HG02938 (cell line): ENCODE data around the gene DMBT1.

Source experiments
- ATAC-seq: cut with Tn5 transposase; IDR thresholded peaks from one replicate; pipeline ENCODE4 v1.9.1; 2021; ENCODE audit warnings: mild to moderate bottlenecking, moderate library complexity; ENCODE audit not compliant: unreplicated experiment

Gene DMBT1

DNA sequence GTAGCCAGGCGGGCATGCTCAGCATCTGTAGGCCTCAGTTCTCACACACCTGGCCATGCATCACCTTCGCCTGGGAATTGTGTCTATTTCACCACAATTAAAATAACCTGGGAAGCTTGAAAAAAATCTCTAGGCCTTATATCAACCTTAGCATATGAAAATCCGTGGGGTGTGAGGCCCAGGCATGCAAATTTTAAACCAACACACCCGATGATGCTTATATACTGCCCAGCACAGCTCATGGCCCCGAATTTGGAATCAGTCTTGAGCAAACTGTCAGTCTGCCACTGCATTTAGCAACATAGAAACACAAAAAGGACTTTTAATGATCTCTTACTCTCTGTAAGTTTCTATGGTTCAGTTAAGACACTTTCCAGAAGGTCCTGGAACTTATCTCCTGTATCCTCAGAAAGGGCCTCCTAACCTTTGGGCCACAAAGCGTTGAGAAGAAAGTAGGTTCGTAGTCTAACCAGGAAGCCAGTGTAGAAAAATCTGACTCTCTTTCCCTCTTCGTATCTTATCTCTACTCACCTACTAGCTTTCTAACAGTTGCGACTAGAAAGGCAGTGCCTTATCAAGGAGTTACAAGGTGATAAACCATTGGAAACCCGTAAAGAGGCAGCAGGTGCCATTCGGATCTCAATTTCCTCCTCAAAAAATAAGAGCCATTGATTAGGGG, 12.0 kb upstream of the DMBT1 start:
- ATAC-seq, result no peak

DNA sequence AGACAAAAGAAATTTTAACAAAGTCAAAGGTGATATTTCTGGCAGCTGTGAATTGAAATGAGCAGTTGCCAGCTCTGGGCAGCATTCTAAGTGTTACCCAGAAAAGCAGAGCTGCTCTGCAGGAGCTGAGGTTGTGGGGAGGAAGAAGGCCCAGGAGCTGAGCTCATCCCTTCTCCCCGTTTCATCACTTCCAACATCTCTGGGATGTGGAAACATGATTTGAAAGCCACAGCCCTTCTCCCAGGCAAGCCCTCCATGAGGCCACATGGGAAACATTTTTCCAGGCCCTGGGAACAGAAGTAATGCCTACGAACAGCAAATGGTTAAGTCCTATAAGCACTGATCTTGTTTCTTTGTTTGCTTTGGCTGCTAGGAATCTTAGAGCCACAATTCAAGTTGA, 10.9 kb upstream of the DMBT1 start:
- ATAC-seq, result no peak

DNA sequence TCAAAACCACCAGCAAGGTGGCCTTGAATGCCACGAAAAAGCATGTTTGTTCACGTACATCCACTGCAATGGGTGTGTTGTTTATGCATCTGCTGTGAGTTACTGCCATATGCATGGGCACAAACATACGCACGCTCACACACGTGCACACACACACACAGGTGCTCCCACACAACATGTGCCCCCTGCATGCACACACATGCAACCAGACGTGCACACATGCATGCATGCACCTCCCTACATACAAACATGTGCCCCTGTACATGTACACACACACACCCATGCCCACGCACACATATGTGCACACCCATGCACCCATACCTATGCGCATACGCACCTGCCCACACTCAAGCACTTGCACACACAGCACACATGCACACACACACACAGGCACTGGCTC, 10.1 kb upstream of the DMBT1 start:
- ATAC-seq, result no peak

DNA sequence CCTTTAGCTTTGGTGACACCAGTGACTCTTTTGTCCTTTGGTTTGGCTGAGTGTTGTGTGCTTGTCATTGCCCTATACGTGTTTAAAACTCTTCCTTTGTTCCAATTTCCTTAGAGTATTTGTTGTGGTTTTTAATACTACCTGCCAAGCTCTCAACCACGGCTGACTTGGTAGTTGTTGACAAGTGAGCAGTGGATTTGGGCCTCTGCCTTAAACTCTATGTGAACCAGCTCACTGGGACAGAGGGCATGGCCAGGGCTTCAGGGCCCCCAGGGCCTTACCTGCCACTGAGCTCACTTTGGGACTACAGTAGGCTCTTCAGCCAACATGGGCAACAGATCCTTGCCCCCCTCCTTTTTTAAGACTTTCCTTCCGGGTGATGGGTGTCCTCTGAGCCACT, 9.6 kb upstream of the DMBT1 start:
- no peak for ATAC-seq

DNA sequence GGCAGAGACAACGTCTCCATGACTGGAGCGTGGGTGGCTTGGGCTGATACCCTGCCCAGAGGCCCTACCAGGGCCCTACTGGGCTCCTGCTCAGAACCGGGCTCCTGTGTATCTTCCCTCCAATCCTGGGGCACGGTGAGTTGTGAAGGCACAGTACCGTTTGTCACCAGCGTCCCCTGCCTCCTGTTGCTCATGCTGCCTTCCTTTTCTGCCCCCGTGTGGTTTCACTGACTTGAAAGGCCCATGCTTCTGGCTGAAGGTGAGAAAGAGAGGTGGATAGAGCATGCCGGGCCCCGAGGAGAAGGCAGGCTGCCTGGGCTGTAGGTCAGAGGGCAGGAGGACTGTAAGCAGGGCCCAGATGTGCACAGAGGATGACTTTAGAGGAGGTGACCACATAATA, 9.1 kb upstream of the DMBT1 start:
- ATAC-seq, result no peak

DNA sequence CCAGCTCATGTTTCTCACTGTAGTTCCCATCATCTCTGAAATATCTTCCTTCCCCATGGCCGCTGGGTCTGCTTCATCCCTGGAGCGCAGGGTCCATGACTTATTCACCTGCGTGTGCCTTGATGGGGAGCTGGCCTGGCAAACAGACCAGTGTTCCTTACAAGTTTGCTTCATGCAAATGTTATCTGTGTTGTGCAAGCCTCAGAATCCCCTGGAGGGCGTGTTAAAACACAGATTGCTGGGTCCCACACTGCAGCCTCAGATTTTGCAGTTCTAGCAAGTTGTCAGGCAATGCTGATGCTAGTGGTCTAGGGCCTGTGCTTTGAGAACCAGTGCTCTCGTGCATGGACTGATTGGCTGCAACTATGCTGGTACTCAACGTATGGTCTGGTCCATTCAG, 7.2 kb upstream of the DMBT1 start:
- ATAC-seq, result no peak

DNA sequence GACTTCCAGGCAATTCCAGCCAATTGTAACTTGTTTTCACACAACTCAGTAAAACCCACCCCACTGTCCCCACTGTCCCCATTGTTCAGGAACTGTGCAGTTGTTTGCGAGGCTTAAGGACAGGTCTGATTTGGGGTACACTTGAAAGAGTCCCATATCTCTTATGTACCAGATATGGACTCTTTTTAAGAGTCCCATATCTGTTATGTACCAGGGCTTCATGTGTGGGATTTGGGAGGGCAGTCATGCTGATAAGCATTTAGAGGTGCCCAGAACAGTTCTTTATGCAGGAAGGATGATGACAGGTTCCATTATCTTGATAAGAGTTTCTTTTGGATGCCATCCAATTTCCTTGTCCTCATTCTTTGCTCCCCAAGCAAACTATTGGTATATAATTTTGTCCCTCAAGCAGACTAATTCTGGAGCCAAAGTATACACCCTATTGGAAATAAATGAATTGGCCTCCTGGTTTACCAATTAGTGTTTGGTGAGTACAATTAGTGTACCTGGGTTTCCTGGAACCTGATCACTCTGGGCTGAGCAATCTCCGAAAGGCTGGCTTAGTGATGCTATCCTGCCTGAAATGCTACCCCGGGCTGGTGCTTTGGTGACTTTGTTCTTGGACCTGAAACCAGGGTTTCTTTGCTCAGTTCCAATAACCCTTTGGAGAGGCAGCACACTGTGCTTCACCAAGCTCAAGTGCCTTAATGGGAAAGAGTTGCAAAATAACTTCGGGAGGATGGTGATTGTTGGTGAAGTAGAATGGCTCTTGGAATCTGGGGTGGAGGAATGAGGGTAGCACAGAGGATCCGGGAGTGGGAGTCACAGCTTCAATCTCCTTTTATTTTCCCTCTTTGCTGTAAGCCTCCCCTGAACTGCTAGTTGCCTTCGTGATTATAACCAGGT, 6.2 kb upstream of the DMBT1 start:
- ATAC-seq, result no peak

DNA sequence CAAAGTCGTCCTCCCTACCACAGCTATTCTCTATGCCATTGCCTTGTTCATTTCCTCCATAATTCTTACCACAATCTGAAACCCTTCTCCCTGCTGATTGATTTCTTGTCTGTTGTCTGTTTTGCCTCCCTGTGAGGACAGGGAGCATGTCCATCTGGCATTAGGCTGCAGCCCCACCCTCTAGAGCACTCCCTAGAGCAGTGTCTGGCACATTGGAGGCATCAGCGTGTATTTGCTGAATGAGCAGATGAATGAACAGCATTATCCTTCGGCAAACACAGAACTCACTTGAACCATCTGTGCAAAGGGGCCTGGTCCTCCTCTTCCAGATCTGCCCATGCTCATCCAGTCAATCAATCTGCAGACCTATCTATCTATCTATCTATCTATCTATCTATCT, 5.1 kb upstream of the DMBT1 start:
- no peak for ATAC-seq

DNA sequence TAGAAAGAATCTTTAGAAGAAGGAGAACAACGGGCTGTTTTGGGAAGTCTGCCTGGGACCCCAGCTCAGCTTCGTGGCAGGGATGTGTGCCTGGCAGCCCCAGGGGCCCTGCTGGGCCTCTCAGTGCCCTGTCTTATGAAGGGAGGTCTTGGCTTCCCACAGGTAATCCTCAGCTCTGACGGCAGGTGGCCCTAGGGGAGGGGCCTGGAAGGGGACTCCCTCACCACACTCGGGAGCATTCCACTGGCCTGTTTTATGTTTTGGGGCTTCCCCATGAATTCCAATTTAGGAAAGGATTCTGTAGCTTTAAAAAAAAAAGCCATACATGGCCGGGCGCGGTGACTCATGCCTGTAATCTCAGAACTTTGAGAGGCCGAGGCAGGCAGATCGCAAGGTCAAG, 3.0 kb upstream of the DMBT1 start:
- no peak for ATAC-seq

DNA sequence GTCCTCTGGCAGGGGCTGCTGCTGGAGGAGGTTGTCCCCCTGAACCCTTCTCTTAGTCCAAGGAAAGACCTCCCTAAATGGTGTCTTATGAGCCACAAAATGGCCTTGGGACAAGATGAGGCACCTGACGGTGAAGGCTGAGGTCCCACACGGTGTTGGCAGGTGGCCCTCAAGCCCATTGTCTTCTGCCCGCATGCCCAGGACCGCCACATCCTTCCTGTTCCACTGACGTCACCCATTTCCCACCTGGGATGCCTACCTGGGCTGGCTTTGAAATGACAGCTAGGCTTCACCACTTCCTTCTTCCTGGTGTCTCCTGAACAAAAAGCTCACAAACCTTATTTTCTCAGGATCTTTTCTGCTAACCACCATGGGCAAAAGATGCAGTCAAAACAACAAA, 2.1 kb upstream of the DMBT1 start:
- no peak for ATAC-seq

DNA sequence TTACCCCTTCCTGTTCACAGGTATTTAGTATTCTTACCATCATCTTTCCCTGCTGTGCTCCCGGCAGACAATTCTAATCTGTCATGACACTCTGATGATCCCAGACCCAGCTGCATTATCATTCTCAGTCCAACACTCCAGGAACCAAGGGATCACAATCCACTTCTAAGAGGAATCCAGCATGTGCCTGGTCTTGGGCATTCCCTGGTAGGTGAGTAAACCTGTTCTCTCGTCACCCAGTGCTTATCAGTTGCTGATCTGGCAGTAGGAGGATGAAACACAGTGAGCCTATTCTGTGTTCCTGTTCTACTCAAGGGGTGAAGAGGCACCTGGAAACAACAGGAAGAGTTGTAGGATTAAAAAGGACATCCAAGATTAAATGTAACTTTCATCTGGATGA, 1.3 kb upstream of the DMBT1 start:
- ATAC-seq, result no peak

DNA sequence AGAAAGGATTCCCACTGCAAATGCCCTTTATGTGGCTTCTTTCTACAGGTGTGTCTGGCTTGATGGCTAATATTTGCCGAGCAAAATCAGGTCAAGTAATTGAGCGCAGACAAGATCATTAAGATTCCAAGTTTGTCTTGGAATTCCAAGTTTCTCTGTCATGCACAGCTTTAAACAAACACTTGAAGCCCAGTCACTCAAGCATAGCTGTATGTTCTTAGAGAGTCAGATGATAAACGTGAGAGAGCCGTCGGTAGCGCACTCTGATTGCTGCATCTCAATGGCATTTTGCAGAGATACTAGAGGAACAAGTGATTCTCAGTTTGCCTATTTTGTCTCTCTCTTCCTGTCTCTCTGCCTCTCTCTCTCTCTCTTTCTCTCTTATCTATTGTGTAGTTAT, 658 bp downstream of the DMBT1 start:
- ATAC-seq, result no peak

DNA sequence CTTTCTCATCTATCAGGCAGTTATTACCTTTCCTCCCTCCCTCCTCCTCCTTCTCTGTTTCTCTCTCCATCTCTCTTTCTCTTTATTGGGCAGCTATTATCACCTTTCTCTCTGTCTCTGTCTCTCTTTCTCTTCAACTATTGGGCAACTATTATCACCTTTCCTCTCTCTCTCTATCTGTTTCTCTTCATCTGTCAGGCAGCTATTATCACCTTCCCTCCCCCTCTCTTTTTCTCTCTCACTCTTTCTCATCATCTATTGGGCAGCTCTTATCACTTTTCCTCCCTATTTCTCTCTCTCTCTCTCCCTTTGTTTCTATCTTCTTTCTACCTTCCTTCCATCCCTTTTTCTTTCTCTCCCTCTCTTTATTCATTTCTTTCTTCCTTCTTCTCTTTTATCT, 1.2 kb downstream of the DMBT1 start:
- no peak for ATAC-seq

DNA sequence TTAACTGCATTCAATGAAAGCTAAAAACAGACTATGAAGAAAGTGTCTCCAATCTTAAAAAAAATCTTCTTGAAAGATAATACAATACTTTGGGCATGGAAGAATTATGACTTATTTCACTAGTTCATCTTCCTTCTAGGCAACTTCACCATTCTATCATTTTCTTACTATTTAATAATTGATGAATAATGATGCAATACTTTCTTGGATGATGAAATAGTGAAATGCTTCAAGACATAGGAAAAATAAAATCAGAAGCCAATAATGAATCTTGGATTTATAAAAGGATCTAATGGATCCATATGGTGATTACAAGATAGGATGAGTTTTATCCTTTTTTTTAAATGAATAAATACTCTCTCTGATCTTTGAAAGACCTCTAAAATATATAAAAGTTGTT, 4.4 kb downstream of the DMBT1 start:
- no peak for ATAC-seq

DNA sequence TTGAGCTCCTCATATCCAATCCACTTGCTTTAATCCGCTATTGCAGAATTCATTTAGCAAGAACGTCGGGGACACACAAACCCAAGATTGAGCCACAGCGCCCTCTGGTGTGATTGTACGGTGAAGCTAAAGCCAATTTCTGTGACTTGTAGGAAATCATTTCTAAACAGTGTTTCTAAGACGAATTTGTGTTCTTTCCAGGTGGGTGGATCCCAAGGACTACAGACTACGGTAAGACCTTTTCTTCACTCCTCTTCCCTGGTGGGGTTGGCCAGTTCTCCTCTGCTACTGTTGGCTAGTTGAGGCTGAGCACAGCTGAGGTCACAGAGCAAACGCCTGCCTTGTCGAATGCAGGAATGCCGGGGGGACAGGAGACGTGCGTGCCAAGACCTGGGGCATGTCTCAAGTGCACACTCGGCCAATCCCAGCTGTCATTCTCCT, 5.2 kb downstream of the DMBT1 start:
- ATAC-seq, result no peak

DNA sequence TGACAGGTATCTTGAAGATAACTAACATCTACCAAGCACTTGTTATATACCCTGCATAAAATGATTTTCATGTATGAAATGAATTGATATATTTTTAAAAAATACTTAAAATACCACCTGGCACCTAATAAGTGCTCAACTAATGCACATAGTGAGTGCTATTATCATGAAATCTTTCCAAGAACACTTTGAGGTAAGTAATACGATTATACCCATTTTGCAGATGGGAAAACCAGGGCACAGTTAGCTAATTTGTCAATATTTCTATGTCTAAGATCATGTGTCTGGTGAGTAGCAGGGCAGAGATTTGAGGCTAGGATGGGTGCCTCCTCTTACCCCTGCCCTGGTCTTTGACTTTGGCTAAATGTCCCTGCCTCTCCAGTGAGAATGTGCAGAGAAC, 6.1 kb downstream of the DMBT1 start:
- ATAC-seq, result no peak

DNA sequence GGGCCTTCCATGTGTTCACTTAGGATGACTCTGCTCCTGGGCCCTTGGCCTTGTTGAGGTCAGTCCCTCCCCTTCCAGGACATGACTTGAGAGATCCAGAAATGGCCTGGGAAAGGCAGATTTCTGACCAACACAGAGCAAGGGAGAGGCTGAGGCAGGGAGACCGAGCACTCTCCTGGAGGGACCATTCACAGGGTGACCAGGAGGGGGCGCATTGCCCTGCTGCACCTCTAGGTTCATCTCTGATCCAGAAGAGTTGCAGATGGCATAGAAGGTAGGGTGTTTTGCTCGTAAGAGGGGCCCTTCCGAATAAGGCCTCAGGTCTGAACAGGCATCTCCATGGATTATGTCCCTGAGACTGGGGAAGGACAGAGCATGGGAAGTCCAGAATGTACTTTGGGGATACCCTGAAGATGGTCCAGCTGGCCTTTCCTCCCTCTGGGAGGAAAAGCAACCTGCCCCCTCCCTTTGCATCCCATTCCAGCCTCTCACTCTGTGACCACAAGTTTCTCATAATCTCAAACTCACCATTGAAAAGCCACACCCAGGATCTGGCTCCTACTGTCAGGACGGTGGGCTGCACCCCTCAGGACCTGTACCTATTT, 6.6 kb downstream of the DMBT1 start:
- ATAC-seq, result no peak

DNA sequence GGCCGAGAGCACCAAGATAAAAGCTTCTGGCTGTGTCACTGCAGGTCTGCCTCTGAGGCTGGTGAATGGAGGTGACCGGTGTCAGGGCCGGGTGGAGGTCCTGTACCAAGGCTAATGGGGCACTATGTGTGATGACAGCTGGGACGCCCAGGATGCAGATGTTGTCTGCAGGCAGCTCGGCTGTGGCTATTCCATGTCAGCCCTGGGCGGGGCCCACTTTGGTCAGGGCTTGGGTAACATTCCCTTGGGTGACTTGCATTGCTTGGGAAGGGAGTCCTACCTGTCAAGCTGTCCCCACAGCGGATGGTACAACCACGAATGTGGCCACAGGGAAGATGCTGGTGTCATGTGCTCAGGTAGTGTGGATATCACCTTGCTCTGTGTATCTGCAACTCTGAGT, 8.0 kb downstream of the DMBT1 start:
- no peak for ATAC-seq

DNA sequence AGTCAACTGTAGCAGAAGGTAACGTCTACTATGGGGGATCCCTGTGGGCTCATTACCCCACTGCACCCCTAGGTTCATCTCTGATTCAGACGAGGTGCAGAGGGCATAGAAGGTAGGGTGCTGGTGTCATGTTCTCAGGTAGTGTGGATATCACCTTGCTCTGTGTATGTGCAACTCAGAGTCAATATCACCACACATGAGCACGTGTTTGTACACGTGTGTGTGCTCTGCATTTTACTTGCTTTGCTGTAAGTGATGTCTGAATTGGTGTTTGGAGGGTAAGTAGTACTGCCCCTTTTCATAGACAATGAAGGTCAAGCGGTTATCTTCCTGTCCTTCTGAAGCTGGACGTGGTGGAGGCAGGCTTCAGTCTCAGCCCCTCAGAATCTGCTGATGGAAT, 10.4 kb downstream of the DMBT1 start:
- ATAC-seq, result no peak

DNA sequence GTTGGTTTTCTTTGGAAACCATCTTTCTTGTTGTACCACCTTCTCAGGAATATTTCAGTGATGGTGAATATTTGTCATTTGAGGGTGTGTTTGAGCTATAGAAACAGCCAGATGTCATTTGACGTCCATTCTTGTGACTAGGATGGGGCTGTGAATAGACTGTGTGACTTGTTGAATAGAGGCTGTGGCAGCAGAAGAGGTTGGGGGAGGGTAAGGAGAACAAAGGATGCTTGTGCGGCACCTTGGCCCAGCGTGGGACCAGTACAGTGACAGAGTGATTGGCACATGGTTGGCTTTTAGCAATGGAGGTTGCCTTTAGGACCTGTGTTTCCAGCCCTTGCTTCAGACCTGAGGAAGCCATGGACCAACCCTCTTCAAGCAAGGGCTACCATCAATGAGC, 11.3 kb downstream of the DMBT1 start:
- ATAC-seq, result no peak

DNA sequence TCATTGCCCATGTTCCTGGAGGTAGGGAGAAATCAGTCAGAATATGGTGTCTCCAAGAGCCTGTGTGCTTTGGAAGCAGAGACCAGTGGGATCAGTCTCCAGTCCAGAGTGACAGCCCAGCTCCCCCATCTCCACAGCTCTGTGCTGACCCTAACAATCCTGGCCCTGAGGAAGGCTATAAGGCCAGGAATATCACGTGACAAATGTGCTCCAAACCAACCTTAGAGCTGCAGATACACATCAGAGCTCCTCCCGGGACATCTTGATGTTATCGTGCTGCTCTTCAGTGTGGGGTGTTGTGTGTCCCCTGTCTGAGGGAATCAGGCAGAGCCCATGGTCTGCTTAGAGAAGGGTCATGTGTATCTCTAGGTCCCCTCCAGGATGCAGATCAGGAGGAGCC, 15.2 kb downstream of the DMBT1 start:
- no peak for ATAC-seq

DNA sequence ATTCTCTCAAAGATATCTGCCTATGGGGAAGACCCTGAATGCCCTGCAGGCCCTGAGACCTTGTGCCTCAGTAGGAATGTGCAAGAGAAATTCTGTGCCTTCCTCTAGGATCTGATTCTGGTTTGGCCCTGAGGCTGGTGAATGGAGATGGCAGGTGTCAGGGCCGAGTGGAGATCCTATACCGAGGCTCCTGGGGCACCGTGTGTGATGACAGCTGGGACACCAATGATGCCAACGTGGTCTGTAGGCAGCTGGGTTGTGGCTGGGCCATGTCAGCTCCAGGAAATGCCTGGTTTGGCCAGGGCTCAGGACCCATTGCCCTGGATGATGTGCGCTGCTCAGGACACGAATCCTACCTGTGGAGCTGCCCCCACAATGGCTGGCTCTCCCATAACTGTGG, 15.7 kb downstream of the DMBT1 start:
- no peak for ATAC-seq
